A549 (cell line): ENCODE results near the gene CNTNAP2. TPM values are rescaled to one million over a fixed set of nuclear protein-coding genes. Genes with fewer than 3 reads are reported as not detected.

Experiments
- ATAC-seq, 2 experiments: fragments of 200-7000 bp in 1 of 2; fragments of >200 bp in 1 of 2; cut with Nextera tagmentation in 1 of 2; cut with Tn5 transposase in 1 of 2; 3 replicates each; pipeline versions ENCODE4 v1.8.0 to v1.9.1; 2018 to 2020; ENCODE audit warnings: mild to moderate bottlenecking in 1 of 2, moderate library complexity in 1 of 2
- CTCF ChIA-PET: fragments of 300-600 bp; sonication (Branson Sonifier 250); formaldehyde crosslinking; extraction: SDS; loops from one replicate; lab custom pipeline; 2021; ENCODE audit warnings: antibody characterized with exemption, inconsistent platforms; lab: Yijun Ruan, JAX
- POLR2A ChIA-PET: fragments of 350-600 bp; formaldehyde crosslinking; extraction: SDS; loops from one replicate; lab custom pipeline; 2021; ENCODE audit warnings: antibody characterized with exemption, inconsistent platforms; lab: Yijun Ruan, JAX
- DNase-seq, 2 experiments: peaks; one replicate each; pipeline versions ENCODE4 v3.0.0 to v3.0.0-alpha.2; 2011 to 2016; ENCODE audit warnings: low read depth in 1 of 2, low spot score in 1 of 2
- FAIRE-seq: peaks from 2 replicates; lab custom pipeline; 2011; peaks lifted over from hg19 to GRCh38; lab: Jason Lieb, UNC
- H3K27ac ChIP-seq, 2 experiments: fragments of >200 bp; sonication (Bioruptor Twin); formaldehyde crosslinking; 3 replicates each; pipeline ENCODE4 v1.5.1; 2016 to 2017
- H3K4me1 ChIP-seq: fragments of >200 bp; sonication (Bioruptor Twin); formaldehyde crosslinking; 3 replicates; pipeline ENCODE4 v1.6.1; 2016
- H3K4me2 ChIP-seq: fragments of >200 bp; sonication (Bioruptor Twin); formaldehyde crosslinking; 3 replicates; pipeline ENCODE4 v1.6.1; 2016
- H3K4me3 ChIP-seq: fragments of >200 bp; sonication (Bioruptor Twin); formaldehyde crosslinking; 3 replicates; pipeline ENCODE4 v1.5.1; 2016
- H3K9me3 ChIP-seq: fragments of >200 bp; sonication (Bioruptor Twin); formaldehyde crosslinking; 3 replicates; pipeline ENCODE4 v1.6.1; 2016
- CBX8 ChIP-seq: fragments of 200-600 bp; sonication (generic); IDR thresholded peaks from 2 replicates; pipeline ENCODE4 v1.6.1; 2016
- EHF ChIP-seq: fragments of 250-450 bp; sonication (Bioruptor Pico); IDR thresholded peaks from 2 replicates; pipeline ENCODE4 v1.5.0; 2020; ENCODE audit warnings: mild to moderate bottlenecking
- EHMT2 ChIP-seq: fragments of 200-600 bp; sonication (generic); IDR thresholded peaks from 2 replicates; pipeline ENCODE4 v1.6.1; 2016; ENCODE audit warnings: antibody characterized with exemption, low read depth, mild to moderate bottlenecking, moderate library complexity
- ESRRA ChIP-seq: fragments of 150-350 bp; IDR thresholded peaks from 2 replicates; pipeline ENCODE4 v1.6.1; 2014; ENCODE audit warnings: mild to moderate bottlenecking, low read length, borderline replicate concordance
- FOSB ChIP-seq: fragments of 250-450 bp; sonication (Bioruptor Pico); IDR thresholded peaks from 2 replicates; pipeline ENCODE4 v1.5.0; 2020; ENCODE audit warnings: mild to moderate bottlenecking, moderate library complexity
- FOSL2 ChIP-seq, 2 experiments: fragments of 450-650 bp in 1 of 2; fragments of >200 bp in 1 of 2; sonication (Bioruptor Twin) in 1 of 2; formaldehyde crosslinking; IDR thresholded peaks; 2 replicates each; pipeline versions ENCODE4 v1.5.0 to v1.6.1; 2016 to 2020; ENCODE audit warnings: mild to moderate bottlenecking in 1 of 2, moderate library complexity in 1 of 2
- GATA3 ChIP-seq: IDR thresholded peaks from 2 replicates; pipeline ENCODE4 v1.6.1; 2012; ENCODE audit warnings: borderline replicate concordance
- HDAC2 ChIP-seq: fragments of 200-600 bp; sonication (generic); IDR thresholded peaks from 2 replicates; pipeline ENCODE4 v1.6.1; 2016
- HES2 ChIP-seq: fragments of >200 bp; sonication (Bioruptor Twin); formaldehyde crosslinking; IDR thresholded peaks from 2 replicates; pipeline ENCODE4 v1.6.1; 2016
- HOXB13 ChIP-seq: fragments of 250-450 bp; sonication (Bioruptor Pico); IDR thresholded peaks from 2 replicates; pipeline ENCODE4 v1.5.0; 2020; ENCODE audit warnings: low read depth, mild to moderate bottlenecking, moderate library complexity
- KDM5A ChIP-seq: fragments of 200-600 bp; sonication (generic); IDR thresholded peaks from 2 replicates; pipeline ENCODE4 v1.6.1; 2016; ENCODE audit warnings: antibody characterized with exemption, mild to moderate bottlenecking
- MAZ ChIP-seq: fragments of 150-350 bp; IDR thresholded peaks from 2 replicates; pipeline ENCODE4 v1.6.1; 2014; ENCODE audit warnings: antibody characterized with exemption, low read depth, low read length, borderline replicate concordance
- MYC ChIP-seq: IDR thresholded peaks from 2 replicates; pipeline ENCODE4 v1.6.1; 2012; ENCODE audit warnings: mild to moderate bottlenecking, inconsistent platforms, low read length, improper control_type of control experiment, borderline replicate concordance
- NFE2L2 ChIP-seq: fragments of 150-350 bp; conservative IDR thresholded peaks from 2 replicates; pipeline ENCODE4 v1.6.1; 2014; ENCODE audit warnings: low read length
- PBX3 ChIP-seq: IDR thresholded peaks from 2 replicates; pipeline ENCODE4 v1.6.1; 2012
- PHF8 ChIP-seq: fragments of 200-600 bp; sonication (generic); IDR thresholded peaks from 2 replicates; pipeline ENCODE4 v1.6.1; 2016; ENCODE audit warnings: low read depth, mild to moderate bottlenecking, antibody characterized with exemption, moderate library complexity, borderline replicate concordance
- RAD21 ChIP-seq, 2 experiments: fragments of >200 bp in 1 of 2; sonication (Bioruptor Twin) in 1 of 2; formaldehyde crosslinking in 1 of 2; IDR thresholded peaks in 1 of 2; conservative IDR thresholded peaks in 1 of 2; 2 replicates in 1 of 2; 3 replicates in 1 of 2; pipeline ENCODE4 v1.6.1; 2012 to 2018; ENCODE audit warnings: inconsistent platforms in 1 of 2
- RARB ChIP-seq: fragments of 250-450 bp; sonication (Bioruptor Pico); IDR thresholded peaks from 2 replicates; pipeline ENCODE4 v1.8.0; 2021; ENCODE audit warnings: mild to moderate bottlenecking, moderate library complexity
- SMC3 ChIP-seq: fragments of >200 bp; sonication (Bioruptor Twin); formaldehyde crosslinking; IDR thresholded peaks from 3 replicates; pipeline ENCODE4 v1.6.1; 2018; ENCODE audit warnings: inconsistent platforms
- SREBF2 ChIP-seq: fragments of 450-650 bp; IDR thresholded peaks from 2 replicates; pipeline ENCODE4 v1.6.1; 2014; ENCODE audit warnings: mild to moderate bottlenecking, moderate library complexity
- ZC3H11A ChIP-seq: fragments of 450-650 bp; IDR thresholded peaks from 2 replicates; pipeline ENCODE4 v1.6.1; 2014; ENCODE audit warnings: antibody characterized with exemption, mild to moderate bottlenecking
- ZFP36 ChIP-seq: fragments of 450-650 bp; IDR thresholded peaks from 2 replicates; pipeline ENCODE4 v1.6.1; 2014; ENCODE audit warnings: borderline replicate concordance; ENCODE audit not compliant: partially characterized antibody
- ZSCAN20 ChIP-seq: fragments of 250-450 bp; sonication (Bioruptor Pico); IDR thresholded peaks from 2 replicates; pipeline ENCODE4 v1.8.0; 2022; ENCODE audit warnings: mild to moderate bottlenecking, moderate library complexity
- WGBS: methylation state at CpG from one replicate; pipeline ENCODE4 v1.1.6; 2017; ENCODE audit errors: missing lambda C conversion rate; 5-methylcytosine and 5-hydroxymethylcytosine counted together
- polyA plus RNA-seq, 4 experiments: library from polyadenylated mRNA; depleted of rRNA in 3 of 4; stranded (reverse); fragments of >200 nt; fragmentation: RNase III in 1 of 4; extraction: RNeasy Plus Mini Kit Qiagen cat#74134 plus additional on column Dnase treatment in 1 of 4; gene quantifications; 2 replicates in 3 of 4; 3 replicates in 1 of 4; pipeline ENCODE4 v1.2.3, GENCODE V29; 2011 to 2017
- TF ChIP-seq, protein P1 (sequence below): fragments of 150-350 bp; IDR thresholded peaks from 2 replicates; pipeline ENCODE4 v1.6.1; 2014; ENCODE audit warnings: low read depth, mild to moderate bottlenecking, low read length

CNTNAP2 gene
- polyA plus RNA-seq, 2 of the 4 experiments (the other 2 are of a cell fraction): 0.05 to 0.13 TPM

DNA sequence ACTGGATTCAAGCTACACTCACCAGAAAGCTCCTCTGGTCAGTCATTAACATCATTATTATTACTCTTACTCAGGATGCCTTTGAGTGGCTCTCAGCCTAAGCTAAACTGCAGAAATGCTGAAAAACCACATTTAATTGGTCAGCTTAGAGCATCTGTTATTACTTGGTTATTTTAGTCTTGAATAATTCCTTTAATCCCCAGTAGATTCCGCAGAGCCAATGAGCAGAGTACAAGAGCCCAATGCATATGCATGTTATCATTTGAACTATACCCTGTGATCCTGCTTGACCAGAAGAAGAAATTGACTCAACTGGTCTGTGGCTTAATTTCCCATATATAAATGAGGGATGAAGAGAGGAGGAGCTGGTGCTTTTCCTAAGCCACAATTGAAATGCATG lies 2056.3 kb downstream of the CNTNAP2 start:
- 30% methylated on average over 1 of the region's 1 CpG for WGBS
- ChIA-PET POLR2A (no interaction called here), CTCF (interaction anchor here (1.3 kb wide), 1 partner anchor 30 kb away, joined by 3 read pairs; no protein-coding TSS in a partner anchor)
- Histone ChIP-seq H3K4me2 (no peak overlapping the region), H3K9me3 (no peaks in the 10 kb centered on the region), H3K4me3 (no peak overlapping the region), H3K27ac (no peak overlapping the region), H3K4me1 (no peaks in the 10 kb centered on the region)
- DNase-seq (no peak), FAIRE-seq (no peak), ATAC-seq (no peak)
- TF ChIP-seq NFE2L2 (no peak), HOXB13 (CRISPR knock-in tag) (no peak), FOSB (CRISPR knock-in tag) (no peak), SREBF2 (no peak), ESRRA (no peak), MAZ (no peak), CBX8 (no peak), PHF8 (no peak), ZSCAN20 (CRISPR knock-in tag) (no peak)

GRCh38 chr7:148173369-148173768 lies 2056.8 kb downstream of the CNTNAP2 start:
- TF ChIP-seq RARB (no peak), KDM5A (no peak), HOXB13 (CRISPR knock-in tag) (no peak), FOSL2 (IDR thresholded peaks at IDR 0.05) (no peak), FOSL2 (CRISPR knock-in tag; IDR thresholded peaks at IDR 0.05) (no peak), HDAC2 (no peak)
- ATAC-seq: no peak
- no peak for DNase-seq
- no peaks in the 10 kb centered on the region for H3K9me3 ChIP-seq
- no peaks in the 10 kb centered on the region for H3K4me1 ChIP-seq
- 34% methylated on average over 3 of the region's 3 CpGs for WGBS
- no peak overlapping the region for H3K27ac ChIP-seq
- H3K4me3 ChIP-seq: no peak overlapping the region
- ChIA-PET POLR2A (no interaction called here), CTCF (interaction anchor here (1.3 kb wide), 1 partner anchor 30 kb away, joined by 3 read pairs; no protein-coding TSS in a partner anchor)
- no peak for FAIRE-seq
- no peak overlapping the region for H3K4me2 ChIP-seq

GRCh38 chr7:148174376-148174775 lies 2057.8 kb downstream of the CNTNAP2 start:
- Histone ChIP-seq H3K4me1 (no peaks in the 10 kb centered on the region), H3K4me3 (no peak overlapping the region), H3K27ac (no peak overlapping the region), H3K4me2 (no peak overlapping the region), H3K9me3 (no peaks in the 10 kb centered on the region)
- no peak for TF ChIP-seq RARB
- TF ChIP-seq GATA3: no peak
- TF ChIP-seq FOSB (CRISPR knock-in tag): no peak
- no peak for TF ChIP-seq MYC
- no peak for TF ChIP-seq ZSCAN20 (CRISPR knock-in tag)
- no peak for TF ChIP-seq PHF8
- TF ChIP-seq HES2: no peak
- TF ChIP-seq EHF (CRISPR knock-in tag): no peak
- no peak for TF ChIP-seq ESRRA
- TF ChIP-seq ZFP36: no peak
- TF ChIP-seq PBX3: no peak
- no peak for TF ChIP-seq EHMT2
- TF ChIP-seq FOSL2 (IDR thresholded peaks at IDR 0.05): no peak
- TF ChIP-seq FOSL2 (CRISPR knock-in tag; IDR thresholded peaks at IDR 0.05): no peak
- ChIA-PET CTCF (no interaction called here), POLR2A (no interaction called here)
- FAIRE-seq (no peak), ATAC-seq (no peak), DNase-seq (no peak)
- 41% methylated on average over 7 of the region's 8 CpGs for WGBS

- ChIA-PET CTCF (no interaction called here), POLR2A (no interaction called here)
- FAIRE-seq: no peak
- no peak overlapping the region for H3K4me3 ChIP-seq
- TF ChIP-seq RAD21 (conservative IDR thresholded peaks at IDR 0.05 in 1 of 2, IDR thresholded peaks at IDR 0.05 in 1 of 2) (no peak), SMC3 (no peak), ZC3H11A (no peak), HDAC2 (no peak), MYC (no peak), KDM5A (no peak), ESRRA (no peak), FOSB (CRISPR knock-in tag) (no peak), FOSL2 (IDR thresholded peaks at IDR 0.05) (no peak), FOSL2 (CRISPR knock-in tag; IDR thresholded peaks at IDR 0.05) (no peak)
- TF ChIP-seq, protein P1, sequence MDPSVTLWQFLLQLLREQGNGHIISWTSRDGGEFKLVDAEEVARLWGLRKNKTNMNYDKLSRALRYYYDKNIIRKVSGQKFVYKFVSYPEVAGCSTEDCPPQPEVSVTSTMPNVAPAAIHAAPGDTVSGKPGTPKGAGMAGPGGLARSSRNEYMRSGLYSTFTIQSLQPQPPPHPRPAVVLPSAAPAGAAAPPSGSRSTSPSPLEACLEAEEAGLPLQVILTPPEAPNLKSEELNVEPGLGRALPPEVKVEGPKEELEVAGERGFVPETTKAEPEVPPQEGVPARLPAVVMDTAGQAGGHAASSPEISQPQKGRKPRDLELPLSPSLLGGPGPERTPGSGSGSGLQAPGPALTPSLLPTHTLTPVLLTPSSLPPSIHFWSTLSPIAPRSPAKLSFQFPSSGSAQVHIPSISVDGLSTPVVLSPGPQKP: no peak
- no peaks in the 10 kb centered on the region for H3K9me3 ChIP-seq
- no peaks in the 10 kb centered on the region for H3K4me1 ChIP-seq
- no peak overlapping the region for H3K4me2 ChIP-seq
- 0% methylated on average over 2 of the region's 2 CpGs for WGBS
- no peak for ATAC-seq
- no peak for DNase-seq
- H3K27ac ChIP-seq: no peak overlapping the region
These were observed 2058.9 kb downstream of the CNTNAP2 start for GRCh38 chr7:148175512-148175911.
